Measurements from ENCODE around the gene ECE1. TPM values are rescaled to one million over a fixed set of nuclear protein-coding genes. Genes with fewer than 3 reads are reported as not detected.

ECE1 gene
- total and polyA plus RNA-seq, 2 donors (not counting 3 experiments of a cell fraction or from before 2014, with no cell fraction given): 437 to 562 TPM

DNA sequence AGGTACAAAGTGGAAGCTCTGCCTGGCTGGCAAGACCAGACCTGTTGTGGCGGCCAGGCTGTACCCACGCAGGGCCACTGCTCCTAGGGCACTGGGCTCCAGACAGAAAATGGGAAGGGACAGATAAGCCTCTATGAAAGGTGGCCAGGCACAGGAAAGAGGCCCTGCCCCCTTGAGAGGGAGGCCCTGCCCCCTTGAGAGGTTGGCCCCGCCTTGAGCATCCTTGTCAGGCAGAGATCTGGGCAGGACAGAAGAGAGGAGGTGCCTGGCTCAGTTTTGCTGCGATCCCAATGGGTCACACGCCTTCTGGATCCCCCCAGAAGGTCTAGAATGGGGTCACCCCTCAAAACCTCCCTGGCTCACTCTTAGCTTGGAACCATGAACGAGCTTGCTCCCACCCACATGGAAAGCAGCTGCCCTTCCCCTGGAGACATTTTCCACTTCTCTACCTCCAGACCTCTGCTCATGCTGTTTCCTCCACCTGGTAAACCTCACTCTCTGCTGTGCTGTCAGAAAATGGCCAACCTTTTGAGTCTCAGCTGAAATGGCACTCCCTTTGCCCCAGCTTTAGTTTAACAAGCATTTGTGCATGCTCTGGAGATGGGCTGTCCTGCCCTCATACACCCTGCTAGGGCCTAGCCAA, 17.5 kb upstream of the ECE1 start:
- dilution Hi-C loops (cut with MboI; ENCODE audit: extremely low pct_ligation_motif_present, low sequenced_read_pairs): no loop called here
- CTCF ChIA-PET: interaction anchor here (0.6 to 2.7 kb wide), 3 partner anchors 17 to 52 kb away, joined by 3 to 9 read pairs (median 5); no protein-coding TSS in a partner anchor

More for the DNA sequence above, 17.5 kb upstream of the ECE1 start:
- peaks cover 33% of the 10 kb centered on the region for H3K4me1 ChIP-seq (ENCODE audit: control insufficient read depth, extremely low read depth, insufficient read depth, low read length)
- H3K9ac ChIP-seq (replicated peaks; ENCODE audit: extremely low read depth, insufficient read depth, low read length): no peak overlapping the region
- TF ChIP-seq POLR2AphosphoS5 (IDR thresholded peaks at IDR 0.05; ENCODE audit: insufficient read depth, low read depth, low read length): no peak
- TF ChIP-seq, protein P1, sequence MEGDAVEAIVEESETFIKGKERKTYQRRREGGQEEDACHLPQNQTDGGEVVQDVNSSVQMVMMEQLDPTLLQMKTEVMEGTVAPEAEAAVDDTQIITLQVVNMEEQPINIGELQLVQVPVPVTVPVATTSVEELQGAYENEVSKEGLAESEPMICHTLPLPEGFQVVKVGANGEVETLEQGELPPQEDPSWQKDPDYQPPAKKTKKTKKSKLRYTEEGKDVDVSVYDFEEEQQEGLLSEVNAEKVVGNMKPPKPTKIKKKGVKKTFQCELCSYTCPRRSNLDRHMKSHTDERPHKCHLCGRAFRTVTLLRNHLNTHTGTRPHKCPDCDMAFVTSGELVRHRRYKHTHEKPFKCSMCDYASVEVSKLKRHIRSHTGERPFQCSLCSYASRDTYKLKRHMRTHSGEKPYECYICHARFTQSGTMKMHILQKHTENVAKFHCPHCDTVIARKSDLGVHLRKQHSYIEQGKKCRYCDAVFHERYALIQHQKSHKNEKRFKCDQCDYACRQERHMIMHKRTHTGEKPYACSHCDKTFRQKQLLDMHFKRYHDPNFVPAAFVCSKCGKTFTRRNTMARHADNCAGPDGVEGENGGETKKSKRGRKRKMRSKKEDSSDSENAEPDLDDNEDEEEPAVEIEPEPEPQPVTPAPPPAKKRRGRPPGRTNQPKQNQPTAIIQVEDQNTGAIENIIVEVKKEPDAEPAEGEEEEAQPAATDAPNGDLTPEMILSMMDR (IDR thresholded peaks at IDR 0.05; ENCODE audit: extremely low read depth in 1 of 2, insufficient read depth in 1 of 2, low read depth in 1 of 2, low read length in 2 of 2): no peak
- no peak for TF ChIP-seq POLR2A (IDR thresholded peaks at IDR 0.05; ENCODE audit: low read depth, low read length)
- TF ChIP-seq MYC (IDR thresholded peaks at IDR 0.05; ENCODE audit: low read depth, low read length): no peak
- no peak for TF ChIP-seq GATA2 (IDR thresholded peaks at IDR 0.05; ENCODE audit: insufficient read depth, insufficient read length, low read depth, low read length)
- TF ChIP-seq JUN (IDR thresholded peaks at IDR 0.05; ENCODE audit: borderline replicate concordance, insufficient read depth, insufficient read length, low read depth): no peak
- peak; percentile 72 for FAIRE-seq
- H4K20me1 ChIP-seq (replicated peaks; ENCODE audit: control insufficient read depth, extremely low read depth, insufficient read depth, low read length): no peaks in the 10 kb centered on the region
- no peak for DNase-seq (ENCODE audit: low read depth, low spot score)
- peaks cover 65% of the 10 kb centered on the region for H3K79me2 ChIP-seq (ENCODE audit: control insufficient read depth, insufficient read depth, low read length)
- intact Hi-C loops (cut with micrococcal nuclease): no loop called here
- POLR2A ChIA-PET: no interaction called here
- H3K9me1 ChIP-seq (replicated peaks; ENCODE audit: control insufficient read depth, extremely low read depth, insufficient read depth, low read length): no peaks in the 10 kb centered on the region
- no peaks in the 10 kb centered on the region for H3K36me3 ChIP-seq (ENCODE audit: control insufficient read depth in 2 of 2, extremely low read depth in 1 of 2, insufficient read depth in 2 of 2, low read length in 2 of 2)
- no peaks in the 10 kb centered on the region for H3K27me3 ChIP-seq (ENCODE audit: control insufficient read depth in 2 of 2, insufficient read depth in 2 of 2, low read length in 2 of 2)
- no peaks in the 10 kb centered on the region for H3K9me3 ChIP-seq (replicated peaks; ENCODE audit: control insufficient read depth, insufficient read depth, low read length)
- no peak overlapping the region for H3K4me2 ChIP-seq (ENCODE audit: insufficient read depth, low read length)
- H3K27ac ChIP-seq (ENCODE audit: insufficient read depth, low read depth, low read length): no peak overlapping the region
- BruUV-seq (replicated peaks): no TSS peak
- no peak overlapping the region for H3K4me3 ChIP-seq (replicated peaks in 1 of 3; ENCODE audit: insufficient read depth in 1 of 3, low read depth in 1 of 3, low read length in 3 of 3)
- no peak overlapping the region for H2AFZ ChIP-seq (ENCODE audit: low read depth, low read length)
